GM06990 (cell line): ENCODE data around the gene CAPN13.
A peak's percentile ranks its signal among the peaks of the same experiment; 100 is the strongest.

Experiments used
- DNase-seq: peaks from one replicate; pipeline ENCODE4 v3.0.0-alpha.2; 2011; ENCODE audit not compliant: insufficient read length; ENCODE audit errors: extremely low read depth
- H3K27me3 ChIP-seq: replicated peaks from 2 replicates; pipeline ENCODE4 v1.6.0; 2011; ENCODE audit warnings: low read length; ENCODE audit not compliant: control insufficient read depth, insufficient read depth
- H3K36me3 ChIP-seq: 2 replicates; pipeline ENCODE4 v1.5.1; 2011; ENCODE audit warnings: low read length; ENCODE audit not compliant: control insufficient read depth, insufficient read depth
- H3K4me3 ChIP-seq: replicated peaks from 2 replicates; pipeline ENCODE4 v1.5.1; 2011; ENCODE audit warnings: low read depth, mild to moderate bottlenecking, control low read depth, low read length
- CTCF ChIP-seq: IDR thresholded peaks from 2 replicates; pipeline ENCODE4 v1.5.1; 2011; ENCODE audit warnings: low read length, control low read depth, mild to moderate bottlenecking, inconsistent platforms; ENCODE audit not compliant: insufficient read depth, poor library complexity, severe bottlenecking

The CAPN13 gene

DNA sequence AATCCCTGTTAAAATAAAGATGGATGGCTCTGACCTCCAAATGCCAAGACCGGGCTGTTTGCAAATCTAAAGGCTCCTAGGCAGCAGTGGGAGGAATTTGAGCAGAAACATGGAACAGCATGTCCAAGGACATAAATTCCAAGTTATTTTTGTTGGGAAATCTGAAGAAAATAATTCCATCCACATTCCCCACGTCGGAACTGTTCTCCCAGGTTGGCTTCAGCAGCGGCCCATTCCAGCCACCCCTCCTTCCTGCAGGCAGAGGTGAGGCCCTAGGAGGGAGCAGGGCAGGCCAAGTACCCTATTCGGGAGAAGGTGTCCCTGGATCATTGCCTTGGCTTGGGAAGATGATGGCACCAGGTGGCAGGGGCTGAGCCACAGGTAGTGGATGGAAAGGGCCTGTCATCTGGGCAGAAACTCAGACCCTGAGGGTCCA, 117.1 kb downstream of the CAPN13 start:
- H3K4me3 ChIP-seq: no peak overlapping the region
- no peak for TF ChIP-seq CTCF

DNA sequence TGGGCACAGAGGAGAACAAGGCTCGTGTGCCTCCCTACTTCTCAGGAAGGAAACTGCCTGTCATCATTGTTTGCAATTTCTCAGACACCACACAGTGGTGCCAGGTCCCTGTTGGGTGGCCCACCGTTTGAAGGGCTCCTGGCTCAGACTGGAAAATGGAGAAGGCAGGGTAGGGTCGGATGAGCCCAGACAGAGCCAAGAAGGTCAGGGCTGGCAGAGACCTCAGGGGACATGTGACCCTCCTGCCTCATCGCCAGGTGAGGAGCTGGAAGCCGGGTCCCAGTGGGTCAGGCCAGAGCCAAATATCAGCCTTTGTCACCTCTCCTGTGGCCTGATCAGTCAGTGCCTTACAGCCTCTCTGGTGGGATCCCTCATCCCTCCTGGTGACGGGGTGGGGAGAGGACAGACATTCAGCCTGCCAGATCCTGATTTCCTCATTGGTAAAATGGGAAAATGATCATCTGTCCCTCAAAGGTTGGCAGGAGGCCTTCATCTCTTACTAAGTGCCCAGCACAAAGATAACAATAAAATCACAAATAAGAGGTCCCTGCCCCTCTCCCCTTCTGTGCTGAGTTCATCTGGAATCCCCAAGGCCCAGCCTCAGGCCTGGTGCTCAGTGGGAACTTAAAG, 117.6 kb downstream of the CAPN13 start:
- Histone ChIP-seq H3K27me3 (no peaks in the 10 kb centered on the region; the same call in 1 of the 2 replicates), H3K36me3 (no peaks in the 10 kb centered on the region), H3K4me3 (no peak overlapping the region)
- no peak for DNase-seq
- no peak for TF ChIP-seq CTCF

More for the DNA sequence above, 117.1 kb downstream of the CAPN13 start:
- Histone ChIP-seq H3K27me3 (no peaks in the 10 kb centered on the region; the same call in 1 of the 2 replicates), H3K36me3 (no peaks in the 10 kb centered on the region)
- no peak for DNase-seq

DNA sequence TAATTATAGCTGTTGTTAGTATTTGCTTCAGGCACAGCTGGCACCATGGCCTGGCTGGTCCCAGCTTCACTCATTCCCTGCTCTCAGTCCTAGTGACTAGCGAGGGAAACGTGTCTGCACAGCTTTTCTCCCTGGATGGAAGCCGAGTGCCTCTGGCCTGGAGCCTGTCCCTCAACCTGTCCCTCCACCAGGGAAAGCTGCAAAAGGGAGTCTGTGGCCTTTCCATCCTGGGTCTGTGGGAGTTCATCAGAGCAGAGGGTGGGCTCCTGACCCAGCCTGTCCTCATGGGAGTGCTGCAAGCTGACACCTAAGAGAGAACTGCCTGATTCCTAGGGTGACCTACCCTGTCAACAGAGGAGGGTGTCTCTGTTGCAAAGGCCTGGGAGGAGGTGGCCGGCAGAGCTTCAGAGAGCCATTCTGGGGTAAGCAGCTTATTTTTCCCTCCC, 118.3 kb downstream of the CAPN13 start:
- H3K36me3 ChIP-seq: no peaks in the 10 kb centered on the region
- H3K27me3 ChIP-seq: no peaks in the 10 kb centered on the region; the same call in 1 of the 2 replicates
- H3K4me3 ChIP-seq: no peak overlapping the region
- no peak for DNase-seq
- no peak for TF ChIP-seq CTCF

DNA sequence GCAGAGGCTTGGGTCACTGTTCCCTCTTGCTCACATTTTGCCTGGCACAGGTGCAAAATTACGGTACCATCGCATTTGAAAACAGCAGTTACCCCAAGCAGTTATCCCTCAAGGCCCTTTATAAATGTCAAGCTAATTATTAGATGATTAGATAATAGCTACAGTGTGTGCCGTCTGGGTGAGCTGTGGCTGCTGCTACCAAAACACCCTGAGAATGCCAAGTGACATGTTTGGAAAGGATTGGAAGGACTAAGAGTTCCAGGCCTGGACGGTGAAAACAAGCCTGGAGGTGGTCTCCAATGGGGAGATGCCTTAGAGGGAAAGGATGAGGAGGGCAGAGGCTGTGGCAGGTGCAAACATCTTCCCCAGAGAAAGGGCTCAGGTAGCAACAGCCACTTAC, 120.6 kb downstream of the CAPN13 start:
- no peak for TF ChIP-seq CTCF
- H3K4me3 ChIP-seq: no peak overlapping the region
- no peaks in the 10 kb centered on the region for H3K36me3 ChIP-seq
- H3K27me3 ChIP-seq: no peaks in the 10 kb centered on the region; the same call in 1 of the 2 replicates
- DNase-seq: no peak

DNA sequence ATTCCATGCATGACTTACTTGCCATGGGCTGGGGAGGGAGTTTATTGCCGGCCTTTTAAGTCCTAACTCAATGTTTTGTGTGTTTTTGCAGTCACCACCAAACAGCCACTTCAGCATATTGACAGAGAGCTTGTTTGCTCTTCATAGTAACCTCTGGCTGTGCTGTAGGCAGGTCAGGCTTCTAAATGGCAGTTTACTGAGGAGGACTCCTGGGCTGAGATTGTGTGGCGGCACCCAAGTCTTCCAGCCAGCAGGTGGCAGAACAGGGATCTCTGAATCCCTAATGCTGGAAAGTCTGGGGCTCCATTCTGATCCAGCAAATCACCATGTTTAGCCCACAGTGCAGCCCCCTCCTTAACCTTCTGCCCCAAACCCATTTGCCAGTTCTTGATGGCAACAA, 121.2 kb downstream of the CAPN13 start:
- no peak overlapping the region for H3K4me3 ChIP-seq
- no peak for DNase-seq
- H3K36me3 ChIP-seq: no peaks in the 10 kb centered on the region
- peaks cover 2% of the 10 kb centered on the region for H3K27me3 ChIP-seq
- peak; percentile 51 for TF ChIP-seq CTCF
